Stimulated activated CD8-positive, alpha-beta memory T cell treated with anti-CD3 and anti-CD28 coated beads, Interleukin-4, amount 100 ng/mL, for 24 hours (primary cell): ENCODE data around the gene SFN.
"Not testable (repeated sequence)": the region's sequence is repeated elsewhere in the genome, so short reads cannot be mapped to it uniquely, and the experiment has no call there.

ENCODE experiments used
- DNase-seq: peaks from one replicate; pipeline ENCODE4 v3.0.0-alpha.2; 2020; ENCODE audit warnings: low read depth

SFN gene

GRCh38 chr1:26839339-26839722 is 23.6 kb upstream of the SFN start:
- DNase-seq, result no peak

GRCh38 chr1:26839779-26840178 is 23.2 kb upstream of the SFN start:
- DNase-seq, result no peak

- no peak for DNase-seq
Measured at GRCh38 chr1:26844424-26845196, 18.3 kb upstream of the SFN start.

GRCh38 chr1:26847826-26848225 is 15.1 kb upstream of the SFN start:
- not testable (repeated sequence) for DNase-seq

GRCh38 chr1:26848499-26848898 is 14.4 kb upstream of the SFN start:
- no peak for DNase-seq

- no peak for DNase-seq
Measured at GRCh38 chr1:26848941-26849774, 13.8 kb upstream of the SFN start.

GRCh38 chr1:26851106-26851684 is 11.8 kb upstream of the SFN start:
- no peak for DNase-seq

GRCh38 chr1:26852701-26853100 is 10.2 kb upstream of the SFN start:
- DNase-seq, result no peak

- peak; percentile 67 for DNase-seq
Measured at GRCh38 chr1:26853156-26853555, 9.8 kb upstream of the SFN start.

GRCh38 chr1:26853600-26853999 is 9.3 kb upstream of the SFN start:
- DNase-seq, result no peak

GRCh38 chr1:26854906-26855305 is 8.0 kb upstream of the SFN start:
- DNase-seq, result no peak

- no peak for DNase-seq
Measured at GRCh38 chr1:26855636-26856035, 7.3 kb upstream of the SFN start.

GRCh38 chr1:26856181-26856580 is 6.8 kb upstream of the SFN start:
- no peak for DNase-seq

- no peak for DNase-seq
Measured at GRCh38 chr1:26856604-26857469, 6.1 kb upstream of the SFN start.

- DNase-seq, result no peak
Measured at GRCh38 chr1:26857473-26858060, 5.4 kb upstream of the SFN start.

GRCh38 chr1:26858160-26858559 is 4.8 kb upstream of the SFN start:
- DNase-seq, result no peak

- DNase-seq, result no peak
Measured at GRCh38 chr1:26858891-26859640, 3.9 kb upstream of the SFN start.

GRCh38 chr1:26861286-26861701 is 1.7 kb upstream of the SFN start:
- DNase-seq, result no peak

- no peak for DNase-seq
Measured at GRCh38 chr1:26861889-26862378, 1.0 kb upstream of the SFN start.

GRCh38 chr1:26863685-26864077 is 732 bp downstream of the SFN start:
- no peak for DNase-seq
